Stimulated activated CD8-positive, alpha-beta memory T cell treated with anti-CD3 and anti-CD28 coated beads, Interleukin-15, amount 100 ng/mL, for 4 hours (primary cell): ENCODE measurements around the gene TMEM39A.

Experiments used
- DNase-seq, 2 donors: peaks; one replicate each; pipeline ENCODE4 v3.0.0-alpha.2; 2020; ENCODE audit warnings: low read depth in 2 of 2

Gene TMEM39A

GRCh38 chr3:119463171-119464169, at the start of gene TMEM39A:
Gene TMEM39A, minus strand, starts transcription at chr3:119463615. Its CDS starts 1,541 bp downstream, at chr3:119462074.
- DNase-seq, result peak; percentile 96 to 97

- no peak for DNase-seq
These were observed 47.3 kb upstream of the TMEM39A start for GRCh38 chr3:119510690-119511089.

- no peak for DNase-seq
These were observed 44.9 kb upstream of the TMEM39A start for GRCh38 chr3:119508172-119508845.

GRCh38 chr3:119507404-119507803, 44.0 kb upstream of the TMEM39A start:
- DNase-seq, result no peak

GRCh38 chr3:119506631-119507030, 43.2 kb upstream of the TMEM39A start:
- DNase-seq, result no peak

- DNase-seq, result no peak
These were observed 37.5 kb upstream of the TMEM39A start for GRCh38 chr3:119500901-119501300.

- no peak for DNase-seq
These were observed 36.9 kb upstream of the TMEM39A start for GRCh38 chr3:119500265-119500664.

GRCh38 chr3:119498186-119499011, 35.0 kb upstream of the TMEM39A start, which contains the start of gene TIMMDC1:
Gene TIMMDC1, plus strand, starts transcription at chr3:119498547. Its CDS starts 187 bp downstream, at chr3:119498734.
- peak; percentile 96 to 97 for DNase-seq

GRCh38 chr3:119497820-119498185, 34.4 kb upstream of the TMEM39A start:
- DNase-seq, result no peak

GRCh38 chr3:119494597-119494996, 31.2 kb upstream of the TMEM39A start:
- DNase-seq, result no peak

- no peak for DNase-seq
These were observed 29.4 kb upstream of the TMEM39A start for GRCh38 chr3:119492810-119493209.

GRCh38 chr3:119492128-119492527, 28.7 kb upstream of the TMEM39A start:
- DNase-seq, result no peak

GRCh38 chr3:119490153-119490552, 26.7 kb upstream of the TMEM39A start:
- no peak for DNase-seq

- DNase-seq, result no peak
These were observed 22.1 kb upstream of the TMEM39A start for GRCh38 chr3:119485563-119485962.

GRCh38 chr3:119483101-119483500, 19.7 kb upstream of the TMEM39A start:
- no peak for DNase-seq

- DNase-seq, result no peak
These were observed 17.7 kb upstream of the TMEM39A start for GRCh38 chr3:119481079-119481478.

GRCh38 chr3:119470866-119471265, 7.5 kb upstream of the TMEM39A start:
- DNase-seq, result no peak

- no peak for DNase-seq
These were observed 6.2 kb upstream of the TMEM39A start for GRCh38 chr3:119469418-119470189.

GRCh38 chr3:119468041-119468440, 4.6 kb upstream of the TMEM39A start:
- DNase-seq, result no peak

GRCh38 chr3:119457246-119457645, 6.2 kb downstream of the TMEM39A start:
- DNase-seq, result no peak

GRCh38 chr3:119456469-119456868, 6.9 kb downstream of the TMEM39A start:
- DNase-seq, result no peak
